Activated CD8-positive, alpha-beta memory T cell treated with anti-CD3 and anti-CD28 coated beads, Interleukin-2, amount 50 U/mL, for 24 hours (primary cell): Measurements from ENCODE around the gene MGST1.

ENCODE experiments used
- DNase-seq: peaks from one replicate; pipeline ENCODE4 v3.0.0-alpha.2; 2020; ENCODE audit errors: extremely low read depth

MGST1 gene, protein sequence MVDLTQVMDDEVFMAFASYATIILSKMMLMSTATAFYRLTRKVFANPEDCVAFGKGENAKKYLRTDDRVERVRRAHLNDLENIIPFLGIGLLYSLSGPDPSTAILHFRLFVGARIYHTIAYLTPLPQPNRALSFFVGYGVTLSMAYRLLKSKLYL

DNA sequence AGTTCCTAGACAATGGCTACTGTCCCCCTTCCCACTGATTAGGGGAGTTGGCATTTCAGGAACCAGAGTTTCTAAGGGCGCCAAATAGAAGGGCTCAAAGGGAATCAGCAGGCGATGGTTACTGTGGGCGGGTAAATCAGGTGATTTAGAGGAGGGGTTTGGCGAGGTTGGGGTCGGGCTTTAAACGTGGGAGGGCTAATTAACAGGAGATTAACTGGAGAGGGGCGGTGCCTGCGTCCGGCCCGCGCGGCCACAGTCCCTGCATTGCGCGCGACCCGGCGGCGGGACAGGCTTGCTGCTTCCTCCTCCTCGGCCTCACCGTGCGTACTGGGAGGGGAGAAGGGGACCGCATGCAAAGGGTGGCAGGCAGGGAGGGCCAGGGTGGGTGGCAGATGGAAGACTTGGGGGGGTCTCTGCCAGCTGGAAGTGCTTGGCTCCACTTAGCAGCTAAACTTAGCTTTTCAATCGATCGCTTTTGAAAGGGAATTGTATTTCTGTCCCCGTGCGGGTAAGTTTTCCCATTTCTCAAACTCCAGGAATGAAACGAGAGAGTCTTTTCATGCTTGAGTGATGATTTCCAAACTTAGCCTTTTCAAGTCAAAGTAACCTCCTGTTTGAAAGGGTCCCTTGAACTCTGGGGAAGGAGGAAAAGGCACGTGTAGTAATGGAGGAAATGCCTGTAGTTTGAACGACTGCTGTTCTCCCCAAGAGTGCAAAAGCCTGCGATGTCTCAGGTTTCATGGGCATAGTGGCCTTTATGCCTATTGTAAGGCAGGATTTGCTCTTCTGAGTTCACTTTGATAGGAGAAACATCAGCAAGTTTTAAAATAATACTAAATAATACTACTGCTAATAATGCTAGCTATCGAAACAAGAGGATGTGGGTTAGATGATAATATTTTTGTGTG, at the start of gene MGST1:
Gene MGST1 (plus strand): TSS at position 255 of the 908 bp plus-strand sequence. CDS start 6,608 bp downstream, outside the sequence.
- DNase-seq = no peak

DNA sequence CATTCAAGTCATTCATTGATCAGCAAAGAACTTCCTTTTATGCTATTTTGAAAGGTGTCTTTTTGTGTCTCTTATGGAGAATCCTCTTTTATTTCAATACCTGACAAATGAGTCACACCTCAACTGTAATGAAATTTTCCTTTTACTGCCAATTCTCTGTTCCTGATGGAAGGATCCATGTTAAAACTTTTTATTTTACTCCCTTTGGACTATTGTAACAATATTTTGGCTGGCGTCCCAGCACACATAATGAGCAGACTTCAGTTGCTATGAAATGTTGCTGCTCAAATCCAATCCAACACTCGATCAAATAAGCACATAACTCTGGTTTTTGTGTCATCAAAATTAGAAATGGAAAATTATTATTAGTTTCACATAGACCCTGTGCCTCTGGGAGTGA, 48.0 kb upstream of the MGST1 start:
- no peak for DNase-seq

DNA sequence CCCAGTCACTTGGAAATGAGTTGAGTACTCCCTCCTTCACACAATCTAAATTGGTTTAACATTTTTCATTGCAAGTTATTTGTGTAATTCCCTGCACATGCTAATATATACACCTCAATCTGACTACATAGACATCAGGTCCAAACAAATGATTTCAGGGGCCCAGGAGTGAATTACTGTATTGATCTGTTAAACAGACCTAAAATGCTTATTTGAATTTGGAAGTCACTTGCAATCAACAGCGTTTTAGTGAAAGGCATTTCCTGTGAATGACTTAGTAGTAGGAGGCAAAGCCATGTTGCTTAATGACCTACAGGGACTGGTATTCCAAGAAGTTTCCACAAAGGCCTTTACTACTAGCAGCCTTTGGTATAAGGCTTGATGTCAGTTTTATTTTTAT, 47.3 kb upstream of the MGST1 start:
- no peak for DNase-seq

DNA sequence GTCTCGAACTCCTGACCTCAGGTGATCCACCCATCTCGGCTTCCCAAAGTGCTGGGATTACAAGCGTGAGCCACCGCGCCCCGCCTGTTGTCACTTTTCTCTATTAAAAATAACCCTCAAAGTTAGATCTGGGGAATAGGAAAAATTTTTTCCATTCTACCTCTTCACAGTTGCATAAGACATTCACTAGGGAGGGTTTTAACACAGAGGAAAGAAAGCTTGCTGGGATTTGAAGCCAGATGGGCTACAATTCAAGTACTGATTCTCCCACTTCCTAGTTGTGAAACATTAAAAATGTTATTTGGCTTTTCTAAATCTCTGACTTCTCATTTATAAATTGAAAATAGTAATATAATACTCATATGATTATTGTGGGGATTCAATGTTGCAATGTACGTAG, 46.7 kb upstream of the MGST1 start:
- DNase-seq = no peak

DNA sequence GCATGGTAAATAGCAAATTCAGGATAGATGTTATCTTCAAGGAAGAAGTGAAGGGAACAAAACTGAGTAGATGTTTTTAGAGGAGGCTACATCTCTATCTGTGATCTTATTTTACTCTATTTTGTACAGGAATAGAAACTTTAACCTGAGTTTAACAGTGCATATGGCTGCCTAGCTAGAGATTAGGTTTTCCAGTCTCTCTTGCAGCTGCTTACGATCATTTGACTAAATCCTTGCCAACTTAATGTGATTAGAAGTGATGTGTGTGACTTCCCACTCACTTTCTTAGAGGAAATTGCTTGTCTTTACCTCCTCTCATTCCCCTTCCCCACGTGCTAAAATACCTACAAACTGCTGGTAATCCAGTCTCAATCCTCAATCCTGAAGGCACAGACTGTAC, 43.5 kb upstream of the MGST1 start:
- no peak for DNase-seq

DNA sequence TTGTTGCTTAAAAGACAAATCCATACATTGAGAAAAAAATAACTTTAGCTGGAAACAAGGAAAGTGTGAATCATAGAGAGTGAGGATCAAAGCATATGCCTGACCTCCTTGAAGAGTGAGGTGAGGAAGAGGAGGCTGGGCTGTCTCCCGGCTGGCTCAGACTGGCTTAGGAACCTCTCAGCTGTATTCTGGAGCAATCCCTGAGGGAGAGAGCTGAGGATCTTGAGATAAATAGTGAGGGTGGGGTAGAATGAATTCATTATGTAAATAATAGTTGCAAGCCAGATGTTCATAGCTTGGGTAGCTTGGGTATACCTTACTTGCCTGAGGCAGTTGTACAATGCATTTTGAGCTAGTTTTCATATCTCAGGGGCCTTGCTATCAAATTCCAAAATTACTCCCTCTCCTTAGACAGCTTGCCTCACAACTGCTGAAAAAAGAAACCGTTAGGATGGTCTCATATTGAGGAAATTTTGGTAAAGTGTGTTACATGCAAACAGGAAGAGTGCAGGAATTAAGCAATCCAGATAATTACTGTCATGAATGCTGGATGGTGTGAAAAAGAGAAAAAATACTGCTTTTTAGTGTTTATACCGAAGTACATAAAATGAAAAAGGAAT, 39.5 kb upstream of the MGST1 start:
- no peak for DNase-seq

DNA sequence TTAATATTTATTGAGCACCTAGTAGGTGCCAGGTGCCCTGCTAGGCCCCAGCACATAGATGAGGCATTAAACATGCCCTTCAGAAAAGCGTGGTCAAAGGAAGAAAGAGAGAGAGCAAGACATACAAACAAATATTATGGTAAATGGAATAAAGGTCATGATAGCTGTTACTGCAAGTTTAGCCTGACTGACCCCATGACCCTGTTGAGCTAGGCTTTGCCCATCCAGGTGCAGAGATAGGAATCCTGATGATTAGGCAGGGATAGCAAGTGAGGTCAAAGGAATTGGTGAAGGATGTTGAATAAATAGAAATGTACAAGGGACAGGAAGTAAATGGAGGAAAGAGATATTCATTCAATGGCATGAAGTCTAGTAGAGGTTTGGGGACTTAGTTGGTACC, 36.5 kb upstream of the MGST1 start:
- DNase-seq = no peak

DNA sequence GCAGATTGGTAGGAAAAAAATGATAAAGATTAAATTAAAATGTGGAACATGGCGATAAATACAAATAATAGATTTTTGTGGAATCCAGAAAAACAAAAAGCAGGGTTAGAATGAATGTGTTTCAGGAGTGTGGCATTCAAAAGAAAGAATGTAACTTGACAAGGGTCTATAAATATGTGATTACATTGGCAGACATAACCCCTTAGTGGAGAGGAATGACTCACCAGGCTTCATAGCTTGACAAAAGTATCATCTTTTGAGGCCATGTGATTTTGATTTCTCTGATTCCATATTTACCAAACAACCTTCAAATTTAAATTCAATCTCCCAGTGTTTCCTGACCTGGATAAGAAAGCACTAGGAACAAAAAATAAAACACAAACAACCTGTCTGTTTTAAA, 24.4 kb upstream of the MGST1 start:
- DNase-seq = no peak

DNA sequence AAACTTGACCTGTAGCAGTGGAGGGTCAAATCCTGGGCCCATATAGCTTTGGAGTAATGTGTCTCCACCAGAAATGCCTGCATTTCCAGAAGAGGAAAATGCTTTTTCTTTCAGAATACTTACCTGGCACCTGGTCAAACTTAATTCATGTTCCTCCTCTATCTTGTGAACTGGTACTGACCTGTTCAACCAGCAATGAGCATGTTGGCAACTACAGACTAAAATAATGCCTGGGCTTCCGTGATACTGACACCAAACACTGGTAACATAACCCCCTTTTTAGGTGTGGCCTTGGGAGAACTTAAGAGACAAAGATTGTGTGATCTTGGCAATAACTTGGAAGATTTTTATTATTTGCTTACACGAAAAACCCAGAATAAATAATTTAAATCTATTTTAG, 23.8 kb upstream of the MGST1 start:
- no peak for DNase-seq

DNA sequence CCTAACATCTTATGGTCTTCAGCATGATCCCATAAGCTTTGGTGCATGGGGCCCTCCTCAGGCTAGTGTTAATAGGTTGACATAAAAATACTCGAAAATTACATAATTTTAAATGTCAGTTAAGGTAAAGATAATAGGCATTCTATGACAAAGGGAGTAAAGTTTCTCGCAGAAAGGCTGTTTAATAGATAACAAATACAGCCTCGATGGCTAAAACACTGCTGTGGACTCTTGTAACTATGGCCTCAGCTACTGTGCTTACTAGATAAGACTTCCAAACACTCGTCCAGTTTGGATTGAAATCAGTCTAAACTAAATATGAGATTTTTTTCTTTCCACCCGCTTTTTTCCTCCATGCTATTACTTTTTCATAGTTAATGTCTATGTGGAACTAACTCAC, 23.2 kb upstream of the MGST1 start:
- DNase-seq = no peak

DNA sequence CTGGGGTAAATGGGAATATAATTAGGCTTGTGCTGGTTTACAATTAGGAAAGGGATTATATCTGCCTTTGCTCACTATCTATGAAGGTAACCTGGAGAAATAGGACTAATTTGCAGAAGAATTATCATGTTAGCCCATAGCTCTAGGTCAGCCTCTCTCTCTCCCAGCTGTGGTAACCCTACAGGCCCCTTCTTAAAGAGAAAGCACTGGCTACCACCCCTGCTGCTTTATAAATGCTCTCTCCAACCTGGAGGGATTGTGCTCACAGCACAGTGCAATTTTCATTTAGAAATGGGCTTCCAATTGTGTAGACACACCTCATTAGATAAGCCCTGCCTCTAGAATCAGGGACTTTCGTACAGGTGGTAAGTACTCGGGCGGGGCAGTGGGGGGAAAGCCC, 22.7 kb upstream of the MGST1 start:
- DNase-seq = no peak

DNA sequence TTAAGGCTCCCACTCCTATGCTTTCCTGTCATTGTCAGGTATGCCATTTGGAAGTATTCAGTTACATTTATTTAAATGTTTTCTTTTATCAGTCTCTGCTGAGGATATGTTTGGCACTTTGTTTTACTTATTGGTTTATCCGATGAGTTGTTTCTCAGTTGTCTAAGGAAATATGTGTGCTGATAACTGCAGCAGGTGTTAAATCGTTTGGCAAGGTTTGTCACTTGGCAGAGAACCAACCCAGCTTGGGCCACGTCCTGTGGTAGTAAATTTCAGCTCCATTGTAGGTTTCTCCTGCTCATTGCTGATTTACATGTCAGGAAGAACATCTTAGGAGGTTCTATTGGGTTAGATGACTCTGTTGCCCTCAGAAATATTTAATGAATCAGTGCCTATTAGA, 22.0 kb upstream of the MGST1 start:
- no peak for DNase-seq

DNA sequence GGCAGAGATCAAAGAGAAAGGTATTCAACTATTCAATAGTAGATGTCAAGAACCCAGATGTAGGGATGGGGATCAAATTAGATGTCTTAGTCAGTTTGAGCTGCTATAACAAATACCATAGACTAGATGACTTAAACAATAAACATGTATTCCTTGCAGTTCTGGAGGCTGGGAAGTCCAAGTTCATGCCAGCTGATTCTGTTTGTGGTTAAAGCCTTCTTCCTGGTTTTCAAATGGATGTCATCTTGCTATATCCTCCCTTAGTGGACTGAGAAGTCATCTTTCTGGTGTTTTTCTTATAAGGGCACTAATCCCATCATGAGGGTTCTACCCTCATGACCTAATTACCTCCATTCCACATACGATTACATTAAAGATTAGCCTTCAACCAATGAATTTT, 19.5 kb upstream of the MGST1 start:
- DNase-seq = no peak

DNA sequence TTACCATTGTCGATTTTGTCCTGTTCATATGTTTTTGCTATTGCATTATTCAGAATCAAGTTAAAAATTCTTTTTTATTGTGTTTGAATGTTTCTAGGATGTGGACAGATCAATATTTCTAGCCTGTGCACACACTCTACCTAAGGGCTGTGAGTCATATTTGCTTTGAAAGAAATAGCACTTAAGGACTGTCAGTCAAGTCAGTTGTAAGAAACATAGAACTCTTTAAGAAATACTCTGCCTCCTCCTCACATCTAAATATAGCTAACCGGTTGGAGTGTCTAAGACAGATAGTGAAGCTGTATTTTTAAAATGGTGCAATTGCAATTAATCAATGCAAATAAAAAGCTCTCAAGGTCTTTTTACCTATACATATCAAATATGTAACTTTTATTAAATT, 17.9 kb upstream of the MGST1 start:
- DNase-seq = no peak

DNA sequence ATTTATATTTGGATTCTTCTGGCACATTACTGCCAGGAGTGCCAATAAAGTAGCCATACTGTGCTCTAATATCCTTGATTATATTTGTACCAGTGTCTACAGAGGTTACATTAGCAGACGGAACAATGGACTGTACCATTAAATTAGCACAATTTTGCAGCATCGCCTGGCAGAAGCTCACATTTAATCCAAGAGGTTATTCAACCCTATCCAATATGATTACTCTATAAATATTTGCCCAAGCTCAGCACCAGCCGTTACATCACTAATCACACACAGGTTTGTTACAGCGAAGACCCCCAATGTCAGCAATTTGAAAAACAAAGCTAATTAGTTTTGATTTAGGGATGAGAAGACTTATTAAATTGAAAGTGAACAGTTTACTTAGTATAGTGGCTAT, 16.9 kb upstream of the MGST1 start:
- no peak for DNase-seq

DNA sequence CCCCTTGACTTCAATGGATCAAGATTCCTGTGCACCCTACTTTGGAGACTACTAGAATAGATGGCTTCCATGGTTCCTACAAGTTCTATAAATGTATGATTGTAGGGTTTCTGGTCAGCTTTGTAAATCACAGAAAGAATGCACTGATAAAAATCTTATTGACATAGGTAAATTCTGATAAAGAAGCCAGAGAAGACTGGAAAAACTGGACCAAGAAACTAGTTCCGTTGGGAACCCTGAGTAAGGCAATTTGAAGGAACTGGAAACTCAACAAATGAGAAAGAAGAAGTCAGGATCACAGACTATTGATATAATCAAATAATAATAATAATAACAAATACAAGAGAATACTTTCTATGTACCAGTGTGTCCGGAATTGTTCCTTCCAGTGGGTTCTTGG, 15.4 kb upstream of the MGST1 start:
- DNase-seq = no peak

DNA sequence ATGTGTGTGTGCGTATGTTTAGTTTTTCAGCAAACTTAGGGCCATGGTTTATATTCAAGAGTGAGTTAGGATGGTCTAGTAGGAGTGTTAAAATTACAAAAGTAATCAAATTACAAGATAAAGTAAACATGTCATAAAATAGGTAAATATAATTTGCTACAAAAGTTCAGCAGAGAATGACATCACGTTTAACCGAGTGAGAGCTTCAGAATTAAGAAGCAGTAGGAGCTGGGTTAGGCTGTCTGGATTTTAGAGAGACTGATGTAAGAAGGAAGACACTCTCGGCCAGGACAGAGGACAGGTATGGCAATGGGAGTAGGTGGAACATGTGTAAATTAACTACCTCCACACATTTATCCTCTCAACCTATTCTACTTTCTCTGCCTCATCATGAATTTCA, 11.6 kb upstream of the MGST1 start:
- no peak for DNase-seq

DNA sequence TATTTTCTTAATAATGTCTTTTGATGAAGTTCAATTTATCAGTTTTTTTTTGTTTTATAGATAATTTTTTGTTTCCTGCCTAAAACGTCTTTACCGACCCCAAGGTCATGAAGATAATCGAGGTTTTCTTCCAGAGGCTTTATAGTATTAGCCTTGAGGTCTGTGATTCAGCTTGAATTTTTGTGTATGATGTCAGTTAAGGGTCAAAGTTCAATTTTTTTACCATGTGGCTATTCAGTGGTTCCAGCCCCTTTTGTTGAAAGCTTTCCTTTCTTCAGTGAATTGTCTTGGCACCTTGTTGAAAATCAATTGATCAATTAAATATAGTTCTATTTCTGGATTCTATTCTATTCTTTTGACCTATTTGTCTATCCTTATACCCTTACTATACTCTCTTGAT, 3.2 kb upstream of the MGST1 start:
- no peak for DNase-seq

DNA sequence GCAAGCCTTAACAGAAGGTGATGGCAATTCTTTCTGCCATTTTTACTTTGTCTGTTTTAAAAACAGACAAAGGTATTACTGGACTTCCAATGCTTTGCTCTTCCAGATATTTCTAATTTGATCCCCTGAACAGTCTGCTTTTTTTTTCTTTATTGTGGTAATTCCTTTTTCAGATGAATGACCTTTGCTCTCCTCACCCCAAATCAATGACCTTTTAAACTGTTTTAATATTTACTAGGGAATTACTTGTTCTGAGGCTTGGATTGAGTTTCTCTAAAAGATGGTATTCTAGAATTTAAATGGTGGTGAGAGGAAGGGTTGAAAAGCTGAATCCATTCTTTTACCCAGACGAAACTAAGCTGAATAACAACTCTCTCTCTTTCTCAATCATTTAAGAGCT, 2.3 kb upstream of the MGST1 start:
- no peak for DNase-seq

DNA sequence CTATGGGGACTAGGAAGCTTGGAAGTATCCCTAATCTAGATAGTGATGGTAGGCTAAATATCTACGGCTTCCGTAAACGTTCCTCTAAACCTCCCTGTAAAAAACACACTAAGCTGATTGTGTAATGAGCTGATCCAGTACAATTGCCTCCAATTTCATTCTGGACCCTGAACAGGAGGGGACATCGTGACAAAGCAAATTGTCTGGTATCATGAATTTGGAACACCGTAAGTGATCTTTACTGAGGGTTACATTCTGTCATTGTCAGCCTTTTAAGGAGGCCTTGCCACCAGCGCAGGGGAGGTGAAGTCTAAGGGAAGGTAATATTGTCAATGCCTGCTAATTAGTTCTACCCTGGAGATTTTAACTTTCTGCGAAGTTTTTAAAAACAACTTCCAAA, 487 bp upstream of the MGST1 start:
- DNase-seq = no peak

DNA sequence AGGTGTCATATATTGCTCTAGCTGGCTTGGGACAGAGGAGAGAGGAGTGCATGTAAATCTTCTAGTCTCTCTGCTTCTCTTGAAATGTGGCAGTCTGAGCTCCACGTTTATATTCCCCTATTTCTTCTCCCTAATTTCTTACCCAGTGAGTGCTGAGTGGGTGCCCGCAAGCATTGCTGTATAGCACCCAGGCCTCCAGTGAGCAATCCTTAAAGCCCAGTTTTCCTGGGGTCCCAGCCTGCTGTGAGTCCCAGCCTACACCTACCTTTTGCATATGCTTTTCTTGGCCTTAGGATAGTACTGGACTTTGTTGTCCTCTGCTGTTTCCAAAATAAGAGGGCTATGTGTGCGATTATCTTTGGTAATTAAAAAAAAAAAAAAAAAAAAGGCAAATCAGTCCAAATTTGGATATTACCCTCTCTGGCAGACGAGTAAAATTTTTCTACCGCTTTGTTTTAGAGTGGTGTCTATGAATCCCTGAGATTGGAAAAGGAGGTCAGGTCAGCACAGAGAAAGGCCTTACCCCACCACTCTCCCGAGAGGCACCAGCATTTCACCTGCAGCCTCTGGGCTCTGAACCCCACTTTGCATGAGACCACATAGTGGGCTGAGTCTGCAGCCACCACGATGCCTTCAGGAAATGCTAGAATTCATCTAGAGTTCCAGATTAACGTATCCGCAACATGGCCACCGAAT, 1.1 kb downstream of the MGST1 start:
- no peak for DNase-seq

DNA sequence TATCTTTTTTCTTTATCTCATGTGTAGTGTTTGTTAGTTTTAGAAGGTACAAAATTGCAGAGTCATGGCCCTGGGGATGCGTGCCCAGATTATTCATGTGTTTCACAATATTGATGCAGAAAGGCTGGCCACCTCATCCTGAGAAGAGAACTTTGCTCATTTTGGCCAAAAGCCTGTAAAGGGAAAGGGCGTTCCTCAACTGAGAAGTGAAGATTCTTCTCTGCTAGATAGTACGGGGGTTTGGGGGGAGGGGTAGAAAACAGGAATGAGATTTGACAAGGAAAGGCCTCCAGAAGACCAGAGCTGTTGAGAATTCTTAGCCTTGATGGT, 1.7 kb downstream of the MGST1 start:
- DNase-seq = no peak

DNA sequence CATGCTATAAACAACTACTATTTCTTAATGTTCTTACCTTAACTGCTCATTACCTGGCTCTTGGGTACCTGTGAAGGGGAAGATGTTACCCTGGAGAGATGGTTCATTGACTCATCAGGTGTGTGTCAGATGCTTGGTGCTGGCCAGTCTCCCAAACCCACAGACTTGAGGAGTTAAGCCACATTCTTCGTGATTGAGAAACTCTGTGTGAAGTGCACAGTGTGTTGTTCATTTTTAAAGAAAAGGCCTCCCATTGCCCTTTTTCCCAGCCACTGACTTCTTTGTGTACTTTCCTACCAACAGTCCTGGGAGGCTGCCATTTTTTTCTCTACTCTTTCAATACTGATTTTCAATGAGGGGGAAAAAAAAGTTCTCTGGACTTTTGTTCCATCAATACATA, 3.2 kb downstream of the MGST1 start:
- DNase-seq = no peak
